ENCODE measurements around the gene SRL.
A peak's percentile ranks its signal among the peaks of the same experiment; 100 is the strongest.

Gene SRL

GRCh38 chr16:4241928-4242283 lies at the start of gene SRL:
TSS of gene SRL (minus strand) at chr16:4242080. CDS start at chr16:4242067, 13 bp downstream.
- no peak for DNase-seq

- no peak for DNase-seq
These were observed 48.5 kb upstream of the SRL start for GRCh38 chr16:4290236-4290830.

GRCh38 chr16:4288148-4288921 lies 46.5 kb upstream of the SRL start:
- DNase-seq = no peak

- DNase-seq = peak; percentile 61
These were observed 43.3 kb upstream of the SRL start for GRCh38 chr16:4285167-4285566.

GRCh38 chr16:4283939-4284338 lies 42.1 kb upstream of the SRL start:
- DNase-seq = no peak

- DNase-seq = no peak
These were observed 41.6 kb upstream of the SRL start for GRCh38 chr16:4283441-4283840.

GRCh38 chr16:4280625-4281024 lies 38.7 kb upstream of the SRL start:
- DNase-seq = no peak

- no peak for DNase-seq
These were observed 36.2 kb upstream of the SRL start for GRCh38 chr16:4277987-4278513.

GRCh38 chr16:4275861-4276260 lies 34.0 kb upstream of the SRL start:
- DNase-seq = no peak

GRCh38 chr16:4273858-4274311 lies 32.0 kb upstream of the SRL start:
- peak; percentile 33 for DNase-seq

GRCh38 chr16:4272114-4272956 lies 30.5 kb upstream of the SRL start:
- DNase-seq = peak; percentile 51

GRCh38 chr16:4271176-4272113 lies 29.6 kb upstream of the SRL start:
- peak; percentile 78 for DNase-seq

GRCh38 chr16:4270595-4270994 lies 28.7 kb upstream of the SRL start:
- no peak for DNase-seq

GRCh38 chr16:4270091-4270490 lies 28.2 kb upstream of the SRL start:
- no peak for DNase-seq

- DNase-seq = no peak
These were observed 24.5 kb upstream of the SRL start for GRCh38 chr16:4266372-4266771.

- DNase-seq = no peak
These were observed 23.8 kb upstream of the SRL start for GRCh38 chr16:4265676-4266075.

- no peak for DNase-seq
These were observed 22.7 kb upstream of the SRL start for GRCh38 chr16:4264546-4264945.

GRCh38 chr16:4263504-4264436 lies 21.9 kb upstream of the SRL start:
- DNase-seq = no peak

- DNase-seq = no peak
These were observed 20.5 kb upstream of the SRL start for GRCh38 chr16:4262303-4262835.

GRCh38 chr16:4261557-4262172 lies 19.8 kb upstream of the SRL start:
- no peak for DNase-seq

Measured in DMS79 treated with DMSO at 0.1 percent for 48 hours (cell line).